Naive thymus-derived CD4-positive, alpha-beta T cell (primary cell): Measurements from ENCODE around the gene DYNLT4. TPM values are rescaled to one million over a fixed set of nuclear protein-coding genes. Genes with fewer than 3 reads are reported as not detected.

Experiments
- ATAC-seq: fragments of 150-1000 bp; cut with Tn5 transposase; 2 replicates; pipeline ENCODE4 v1.10.0; 2021; ENCODE audit warnings: mild to moderate bottlenecking, moderate library complexity
- CTCF ChIA-PET: fragments of 350-600 bp; sonication (Branson Sonifier 250); formaldehyde crosslinking; loops from one replicate; lab custom pipeline; 2021; ENCODE audit warnings: antibody characterized with exemption; lab: Charles Lee
- POLR2A ChIA-PET: fragments of 350-600 bp; sonication (Branson Sonifier 250); formaldehyde crosslinking; loops from one replicate; lab custom pipeline; 2021; ENCODE audit warnings: antibody characterized with exemption, inconsistent platforms; lab: Charles Lee
- DNase-seq, 9 donors: peaks; one replicate each; pipeline versions ENCODE4 v3.0.0 to v3.0.0-alpha.2; 2020 to 2022; ENCODE audit warnings: mixed read lengths in 1 of 9
- H3K27ac ChIP-seq: one replicate; pipeline ENCODE4 v1.7.0; 2013; ENCODE audit warnings: mild to moderate bottlenecking, low read depth, low read length, moderate library complexity
- H3K27me3 ChIP-seq, 2 donors: one replicate each; pipeline ENCODE4 v1.7.0; 2013; ENCODE audit warnings: low read length in 2 of 2, mild to moderate bottlenecking in 2 of 2, moderate library complexity in 2 of 2; ENCODE audit not compliant: control insufficient read depth in 2 of 2, insufficient read depth in 2 of 2
- H3K36me3 ChIP-seq, 3 experiments: 1 replicate in 2 of 3; 2 replicates in 1 of 3; pipeline ENCODE4 v1.7.0; 2013; ENCODE audit warnings: low read length in 3 of 3, mild to moderate bottlenecking in 3 of 3, moderate library complexity in 1 of 3; ENCODE audit not compliant: insufficient read depth in 3 of 3, control insufficient read depth in 2 of 3
- H3K4me1 ChIP-seq, 2 donors: one replicate each; pipeline ENCODE4 v1.7.0; 2013; ENCODE audit warnings: low read length in 2 of 2, mild to moderate bottlenecking in 2 of 2, moderate library complexity in 1 of 2; ENCODE audit not compliant: control insufficient read depth in 2 of 2, insufficient read depth in 2 of 2
- H3K4me3 ChIP-seq: 2 replicates; pipeline ENCODE4 v1.7.0; 2013; ENCODE audit warnings: mild to moderate bottlenecking, low read length
- H3K9me3 ChIP-seq, 3 experiments: 1 replicate in 2 of 3; 2 replicates in 1 of 3; pipeline ENCODE4 v1.7.0; 2013; ENCODE audit warnings: low read length in 3 of 3; ENCODE audit not compliant: control insufficient read depth in 2 of 3
- H3K27ac Mint-ChIP-seq, 9 donors: one replicate each; pipeline ENCODE4 v1.8.0; 2020 to 2022; ENCODE audit warnings: mixed read lengths in 9 of 9, mild to moderate bottlenecking in 8 of 9, moderate library complexity in 5 of 9, inconsistent platforms in 2 of 9
- H3K27me3 Mint-ChIP-seq, 5 donors: one replicate each; pipeline ENCODE4 v1.8.0; 2021 to 2022; ENCODE audit warnings: mixed read lengths in 5 of 5, mild to moderate bottlenecking in 1 of 5
- H3K36me3 Mint-ChIP-seq, 5 donors: one replicate each; pipeline ENCODE4 v1.8.0; 2020 to 2022; ENCODE audit warnings: mixed read lengths in 5 of 5, mild to moderate bottlenecking in 3 of 5, inconsistent platforms in 1 of 5
- H3K4me1 Mint-ChIP-seq, 7 donors: one replicate each; pipeline ENCODE4 v1.8.0; 2020 to 2022; ENCODE audit warnings: mixed read lengths in 7 of 7, mild to moderate bottlenecking in 3 of 7, inconsistent platforms in 1 of 7
- H3K4me3 Mint-ChIP-seq, 10 donors: one replicate each; pipeline ENCODE4 v1.8.0; 2020 to 2022; ENCODE audit warnings: mild to moderate bottlenecking in 10 of 10, mixed read lengths in 10 of 10, moderate library complexity in 6 of 10, inconsistent platforms in 2 of 10
- H3K9me3 Mint-ChIP-seq, 11 donors: one replicate each; pipeline ENCODE4 v1.8.0; 2020 to 2022; ENCODE audit warnings: mixed read lengths in 11 of 11, mild to moderate bottlenecking in 4 of 11, inconsistent platforms in 1 of 11, moderate library complexity in 1 of 11
- intact Hi-C, 2 donors: fragments of 100-400 bp; cut with micrococcal nuclease; formaldehyde crosslinking; loops; one replicate each; pipeline ENCODE4 v1.15.1; 2023
- polyA plus RNA-seq, 2 donors: library from polyadenylated mRNA; unstranded; fragments of 300-500 nt; fragmentation: Illumina TruSeq; gene quantifications; one replicate each; pipeline ENCODE4 v1.2.3, GENCODE V29; 2021
- total RNA-seq, 6 experiments: library from RNA in 5 of 6; stranded (reverse) in 5 of 6; gene quantifications; 1 replicate in 5 of 6; 2 replicates in 1 of 6; pipeline ENCODE4 v1.2.3 and lab custom pipeline; 2021 to 2026

DYNLT4 gene
- total and polyA plus RNA-seq, 7 experiments from 2014 or later = 0.31 to 9.7 (median 0.76) TPM; not detected in 1

GRCh38 chr1:44820328-44821239 is 13.4 kb upstream of the DYNLT4 start:
- H3K36me3 Mint-ChIP-seq = peaks cover 0 to 8% (median 0%) of the 10 kb centered on the region in 5 donors
- peak overlapping the region; percentile 92 for H3K27ac ChIP-seq
- H3K27me3 Mint-ChIP-seq = no peaks in the 10 kb centered on the region
- ATAC-seq (no peak), DNase-seq (no peak)
- H3K4me3 ChIP-seq = peak overlapping the region; percentile 66
- H3K36me3 ChIP-seq = no peaks in the 10 kb centered on the region
- CTCF ChIA-PET = interaction anchor here (0.7 to 3.0 kb wide), 7 partner anchors 11 to 168 kb away, joined by 3 to 44 read pairs (median 5); partner anchors contain the start of genes EIF2B3 and PLK3
- H3K4me1 ChIP-seq = peaks cover 0 to 19% of the 10 kb centered on the region in 2 donors
- H3K9me3 ChIP-seq = no peaks in the 10 kb centered on the region
- intact Hi-C loops = loop anchor here (1.0 to 5.0 kb wide), 6 partner anchors 16 to 192 kb away; partner anchors contain the start of genes BEST4 (in 1 of the 2), HECTD3 (in 1 of the 2), RNU5D-1 (in 1 of the 2) and RPS8 (in 1 of the 2)
- POLR2A ChIA-PET = interaction anchor here (0.6 to 14.4 kb wide), 22 partner anchors 9 to 779 kb away, joined by 3 to 709 read pairs (median 5); partner anchors contain the start of genes BEST4, BTBD19, DYNLT4 and EIF2B3
- peaks cover 25 to 40% (median 37%) of the 10 kb centered on the region in 7 donors for H3K4me1 Mint-ChIP-seq
- H3K9me3 Mint-ChIP-seq = no peaks in the 10 kb centered on the region
- no peaks in the 10 kb centered on the region for H3K27me3 ChIP-seq
- H3K4me3 Mint-ChIP-seq = peak overlapping the region; percentile 91 to 96 (median 94)
- H3K27ac Mint-ChIP-seq = peak overlapping the region; percentile 99 to 100 (median 100)

GRCh38 chr1:44819608-44820327 is 12.6 kb upstream of the DYNLT4 start:
- Mint-ChIP-seq H3K4me3 (peak overlapping the region; percentile 91 to 96 (median 94)), H3K27me3 (no peaks in the 10 kb centered on the region), H3K36me3 (peaks cover 0 to 13% (median 0%) of the 10 kb centered on the region in 5 donors), H3K4me1 (peaks cover 31 to 48% (median 45%) of the 10 kb centered on the region in 7 donors), H3K27ac (peak overlapping the region; percentile 99 to 100 (median 100)), H3K9me3 (no peaks in the 10 kb centered on the region)
- ATAC-seq (peak; percentile 86), DNase-seq (peak; percentile 75 to 91 (median 86))
- Histone ChIP-seq H3K36me3 (no peaks in the 10 kb centered on the region), H3K4me1 (peaks cover 0 to 21% of the 10 kb centered on the region in 2 donors), H3K9me3 (no peaks in the 10 kb centered on the region), H3K27ac (peak overlapping the region; percentile 92), H3K4me3 (peak overlapping the region; percentile 66), H3K27me3 (no peaks in the 10 kb centered on the region)
- CTCF ChIA-PET = interaction anchor here (0.7 to 3.0 kb wide), 5 partner anchors 11 to 167 kb away, joined by 3 to 44 read pairs (median 5); partner anchors contain the start of genes BTBD19, DYNLT4, EIF2B3 and PLK3
- intact Hi-C loops = loop anchor here (1.0 to 5.0 kb wide), 8 partner anchors 10 to 193 kb away; partner anchors contain the start of genes RNU5D-1 (in 2 of the 2), RPS8 (in 2 of the 2), BEST4 (in 1 of the 2) and HECTD3 (in 1 of the 2)
- POLR2A ChIA-PET = interaction anchor here (0.6 to 14.4 kb wide), 39 partner anchors 8 to 1867 kb away, joined by 3 to 709 read pairs (median 5); partner anchors contain the start of genes BEST4, BTBD19, CCDC163 and DYNLT4

GRCh38 chr1:44819196-44819607 is 12.1 kb upstream of the DYNLT4 start:
- Histone ChIP-seq H3K4me1 (peaks cover 3 to 26% of the 10 kb centered on the region in 2 donors), H3K4me3 (peak overlapping the region; percentile 66), H3K36me3 (no peaks in the 10 kb centered on the region), H3K9me3 (no peaks in the 10 kb centered on the region), H3K27ac (peak overlapping the region; percentile 92), H3K27me3 (no peaks in the 10 kb centered on the region)
- Mint-ChIP-seq H3K9me3 (peaks cover 0 to under 1% (median 0%) of the 10 kb centered on the region in 11 donors), H3K4me1 (peaks cover 34 to 51% (median 47%) of the 10 kb centered on the region in 7 donors), H3K27me3 (no peaks in the 10 kb centered on the region), H3K4me3 (peak overlapping the region; percentile 91 to 96 (median 94)), H3K36me3 (peaks cover 0 to 14% (median 0%) of the 10 kb centered on the region in 5 donors), H3K27ac (peak overlapping the region; percentile 99 to 100 (median 100))
- ATAC-seq (no peak), DNase-seq (no peak)
- intact Hi-C loops = loop anchor here (1.0 kb wide), 5 partner anchors 10 to 88 kb away; partner anchors contain the start of genes RNU5D-1 (in 1 of the 2) and RPS8 (in 1 of the 2)
- ChIA-PET CTCF (interaction anchor here (0.7 to 3.0 kb wide), 4 partner anchors 11 to 95 kb away, joined by 3 to 44 read pairs (median 20); partner anchors contain the start of genes BTBD19, DYNLT4 and PLK3), POLR2A (interaction anchor here (0.6 to 14.4 kb wide), 31 partner anchors 8 to 1867 kb away, joined by 3 to 709 read pairs (median 5); partner anchors contain the start of genes BEST4, BTBD19, CCDC163 and DYNLT4)

GRCh38 chr1:44817771-44818495 is 10.8 kb upstream of the DYNLT4 start:
- Histone ChIP-seq H3K4me1 (peaks cover 8 to 33% of the 10 kb centered on the region in 2 donors), H3K36me3 (no peaks in the 10 kb centered on the region), H3K9me3 (no peaks in the 10 kb centered on the region), H3K27ac (no peak overlapping the region), H3K27me3 (no peaks in the 10 kb centered on the region), H3K4me3 (no peak overlapping the region)
- intact Hi-C loops = no loop called here
- H3K27ac Mint-ChIP-seq = peak overlapping the region; percentile 74 to 100 (median 100)
- peaks cover 39 to 59% (median 54%) of the 10 kb centered on the region in 7 donors for H3K4me1 Mint-ChIP-seq
- H3K36me3 Mint-ChIP-seq = peaks cover 0 to 18% (median 0%) of the 10 kb centered on the region in 5 donors
- ChIA-PET CTCF (interaction anchor here (0.8 to 3.0 kb wide), 4 partner anchors 9 to 30 kb away, joined by 3 to 44 read pairs (median 19); partner anchors contain the start of genes BEST4, BTBD19, DYNLT4 and PLK3), POLR2A (interaction anchor here (1.0 to 14.4 kb wide), 13 partner anchors 11 to 194 kb away, joined by 3 to 709 read pairs (median 30); partner anchors contain the start of genes BEST4, BTBD19, DYNLT4 and EIF2B3)
- H3K9me3 Mint-ChIP-seq = peaks cover 0 to 3% (median 0%) of the 10 kb centered on the region in 11 donors
- DNase-seq (peak in 1 of 9 donors; percentile 7), ATAC-seq (no peak)
- H3K4me3 Mint-ChIP-seq = peak overlapping the region; percentile 56 to 95 (median 76)
- H3K27me3 Mint-ChIP-seq = no peaks in the 10 kb centered on the region

- H3K4me1 ChIP-seq = peaks cover 8 to 33% of the 10 kb centered on the region in 2 donors
- no peak overlapping the region for H3K27ac ChIP-seq
- Mint-ChIP-seq H3K4me1 (peaks cover 39 to 63% (median 55%) of the 10 kb centered on the region in 7 donors), H3K36me3 (peaks cover 0 to 18% (median 0%) of the 10 kb centered on the region in 5 donors), H3K9me3 (peaks cover 0 to 3% (median 0%) of the 10 kb centered on the region in 11 donors), H3K4me3 (peak overlapping the region; percentile 1 to 95 (median 61)), H3K27ac (peak overlapping the region in 8 of 9 donors; percentile 74 to 100 (median 93)), H3K27me3 (no peaks in the 10 kb centered on the region)
- ChIA-PET CTCF (interaction anchor here (1.1 to 2.9 kb wide), 2 partner anchors 9 to 30 kb away, joined by 4 to 34 read pairs; partner anchors contain the start of genes BEST4, BTBD19 and DYNLT4), POLR2A (interaction anchor here (1.2 to 14.4 kb wide), 8 partner anchors 10 to 195 kb away, joined by 4 to 709 read pairs (median 44); partner anchors contain the start of genes BEST4, BTBD19, DYNLT4 and HECTD3)
- intact Hi-C loops = no loop called here
- H3K36me3 ChIP-seq = no peaks in the 10 kb centered on the region
- no peaks in the 10 kb centered on the region for H3K9me3 ChIP-seq
- peak in 1 of 9 donors; percentile 8 for DNase-seq
- no peak overlapping the region for H3K4me3 ChIP-seq
- no peak for ATAC-seq
- no peaks in the 10 kb centered on the region for H3K27me3 ChIP-seq
Measured at GRCh38 chr1:44817307-44817706, 10.2 kb upstream of the DYNLT4 start.
